ENCODE measurements around the gene CCDC187. TPM values are rescaled to one million over a fixed set of nuclear protein-coding genes. Genes with fewer than 3 reads are reported as not detected.

CCDC187 gene
- total RNA-seq, 1 experiment from 2014 or later = not detected

DNA sequence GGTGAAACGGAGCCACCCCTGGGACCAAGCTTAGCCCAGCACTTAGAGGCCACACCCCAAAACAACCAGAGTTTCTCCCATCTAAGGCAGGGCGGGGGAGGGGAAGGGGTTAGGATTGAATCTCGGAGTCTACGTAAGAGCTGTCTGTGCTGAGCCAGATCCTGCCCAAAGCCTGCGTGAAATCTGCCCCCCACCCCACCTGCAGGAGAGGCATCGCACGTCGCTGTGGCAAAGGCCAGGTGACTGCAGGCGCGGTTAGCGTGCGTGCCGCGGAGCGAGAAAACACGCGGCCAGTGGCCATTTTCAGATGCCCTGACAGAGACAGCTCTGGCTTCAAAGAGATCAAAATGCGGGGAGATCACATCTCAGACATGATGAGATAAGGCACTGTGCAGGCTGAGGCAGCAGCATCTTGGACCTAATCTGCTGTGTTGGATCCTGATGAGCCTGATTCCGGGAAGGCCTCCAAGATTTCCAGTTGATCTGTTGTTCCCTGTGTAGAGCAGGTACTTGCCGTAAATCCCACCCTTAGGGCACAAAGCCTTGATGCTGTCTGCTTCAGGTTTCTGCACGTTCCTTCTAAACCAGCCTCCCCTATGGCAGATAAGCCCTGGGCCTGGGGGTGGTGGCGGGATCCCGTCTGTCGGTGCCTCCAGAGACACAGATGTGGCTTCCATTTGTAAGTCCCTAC, 55.8 kb downstream of the CCDC187 start:
- no peak overlapping the region for H3K27ac Mint-ChIP-seq (ENCODE audit: low read depth, unreplicated experiment)
- peaks cover 18% of the 10 kb centered on the region for H3K4me1 Mint-ChIP-seq (ENCODE audit: insufficient read depth, unreplicated experiment)
- DNase-seq (ENCODE audit: unreplicated experiment) = no peak
- H3K9me3 Mint-ChIP-seq (ENCODE audit: unreplicated experiment) = no peaks in the 10 kb centered on the region
- peaks cover 7% of the 10 kb centered on the region for H3K36me3 Mint-ChIP-seq (ENCODE audit: insufficient read depth, unreplicated experiment)
- CTCF ChIA-PET = interaction anchor here (0.6 to 0.7 kb wide), 2 partner anchors 21 to 23 kb away, joined by 3 read pairs; no protein-coding TSS in a partner anchor
- intact Hi-C loops (cut with micrococcal nuclease) = no loop called here
- no peak overlapping the region for H3K4me3 Mint-ChIP-seq (ENCODE audit: unreplicated experiment)
- H3K27me3 Mint-ChIP-seq (ENCODE audit: insufficient read depth, unreplicated experiment) = no peaks in the 10 kb centered on the region
- BruUV-seq (replicated peaks) = no TSS peak
- POLR2A ChIA-PET = no interaction called here
- TF ChIP-seq, protein P1, sequence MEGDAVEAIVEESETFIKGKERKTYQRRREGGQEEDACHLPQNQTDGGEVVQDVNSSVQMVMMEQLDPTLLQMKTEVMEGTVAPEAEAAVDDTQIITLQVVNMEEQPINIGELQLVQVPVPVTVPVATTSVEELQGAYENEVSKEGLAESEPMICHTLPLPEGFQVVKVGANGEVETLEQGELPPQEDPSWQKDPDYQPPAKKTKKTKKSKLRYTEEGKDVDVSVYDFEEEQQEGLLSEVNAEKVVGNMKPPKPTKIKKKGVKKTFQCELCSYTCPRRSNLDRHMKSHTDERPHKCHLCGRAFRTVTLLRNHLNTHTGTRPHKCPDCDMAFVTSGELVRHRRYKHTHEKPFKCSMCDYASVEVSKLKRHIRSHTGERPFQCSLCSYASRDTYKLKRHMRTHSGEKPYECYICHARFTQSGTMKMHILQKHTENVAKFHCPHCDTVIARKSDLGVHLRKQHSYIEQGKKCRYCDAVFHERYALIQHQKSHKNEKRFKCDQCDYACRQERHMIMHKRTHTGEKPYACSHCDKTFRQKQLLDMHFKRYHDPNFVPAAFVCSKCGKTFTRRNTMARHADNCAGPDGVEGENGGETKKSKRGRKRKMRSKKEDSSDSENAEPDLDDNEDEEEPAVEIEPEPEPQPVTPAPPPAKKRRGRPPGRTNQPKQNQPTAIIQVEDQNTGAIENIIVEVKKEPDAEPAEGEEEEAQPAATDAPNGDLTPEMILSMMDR (IDR thresholded peaks at IDR 0.05; ENCODE audit: unreplicated experiment) = no peak

DNA sequence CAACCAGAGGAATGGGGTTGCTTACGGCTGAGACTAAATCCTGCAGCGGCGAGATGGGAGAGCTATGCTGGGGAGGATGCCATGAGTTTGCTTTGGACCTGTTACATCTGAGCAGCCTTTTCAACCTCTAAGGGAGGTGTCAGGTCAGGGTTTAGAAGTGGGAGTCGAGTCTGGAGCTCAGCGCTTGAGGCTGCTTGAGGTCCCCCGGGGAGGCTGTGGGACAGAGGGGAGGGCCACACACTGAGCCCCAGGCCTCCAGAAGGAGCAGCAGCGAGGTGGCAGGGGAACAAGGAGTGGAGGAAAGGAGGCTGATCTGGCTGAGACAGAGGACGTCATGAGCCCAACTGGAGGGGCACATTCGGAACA, 56.4 kb downstream of the CCDC187 start:
- POLR2A ChIA-PET = no interaction called here
- Mint-ChIP-seq H3K4me1 (ENCODE audit: insufficient read depth, unreplicated experiment) (peaks cover 22% of the 10 kb centered on the region), H3K4me3 (ENCODE audit: unreplicated experiment) (no peak overlapping the region), H3K27ac (ENCODE audit: low read depth, unreplicated experiment) (no peak overlapping the region), H3K27me3 (ENCODE audit: insufficient read depth, unreplicated experiment) (no peaks in the 10 kb centered on the region), H3K36me3 (ENCODE audit: insufficient read depth, unreplicated experiment) (peaks cover 7% of the 10 kb centered on the region), H3K9me3 (ENCODE audit: unreplicated experiment) (no peaks in the 10 kb centered on the region)
- intact Hi-C loops (cut with micrococcal nuclease) = no loop called here
- no TSS peak for BruUV-seq (replicated peaks)
- no peak for DNase-seq (ENCODE audit: unreplicated experiment)
- TF ChIP-seq, protein P1 (IDR thresholded peaks at IDR 0.05; ENCODE audit: unreplicated experiment) = no peak
- CTCF ChIA-PET = interaction anchor here (0.7 kb wide), 1 partner anchor 22 kb away, joined by 3 read pairs; no protein-coding TSS in a partner anchor

DNA sequence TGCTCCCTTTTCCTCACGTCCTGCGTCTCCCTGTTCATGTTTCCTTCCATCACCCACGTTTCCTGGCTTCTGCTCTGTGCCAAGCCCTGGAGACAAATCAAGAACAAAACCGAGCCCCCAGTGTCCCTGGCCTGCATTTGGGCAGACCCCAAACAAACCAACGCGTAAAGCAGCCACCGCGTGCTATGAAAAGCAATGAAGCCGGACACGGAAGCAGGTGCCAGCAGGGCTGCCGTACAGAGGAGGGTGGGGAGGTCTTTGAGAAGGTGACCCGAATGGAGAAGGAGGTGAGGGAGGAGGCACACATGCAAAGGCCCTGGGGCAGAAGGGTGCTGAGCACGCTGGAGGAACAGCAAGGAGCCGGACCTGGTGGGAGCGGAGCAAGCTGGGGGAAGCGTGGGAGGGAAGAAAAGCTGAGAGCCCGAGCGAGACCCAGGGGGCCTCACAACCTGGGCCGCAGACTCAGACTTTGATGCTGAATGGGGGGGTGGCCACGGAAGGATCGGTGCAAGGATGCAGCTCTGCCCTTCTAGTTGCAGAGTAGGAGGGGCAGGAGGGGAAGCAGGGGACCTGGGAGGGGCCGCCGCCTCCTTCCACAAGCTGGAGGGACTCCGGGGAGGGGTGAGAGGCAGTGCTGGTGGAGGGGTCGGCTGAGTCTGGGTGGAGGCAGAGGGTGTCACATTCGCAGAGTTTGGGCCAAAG, 56.9 kb downstream of the CCDC187 start:
- peaks cover 7% of the 10 kb centered on the region for H3K36me3 Mint-ChIP-seq (ENCODE audit: insufficient read depth, unreplicated experiment)
- H3K9me3 Mint-ChIP-seq (ENCODE audit: unreplicated experiment) = no peaks in the 10 kb centered on the region
- no peak overlapping the region for H3K4me3 Mint-ChIP-seq (ENCODE audit: unreplicated experiment)
- H3K27ac Mint-ChIP-seq (ENCODE audit: low read depth, unreplicated experiment) = no peak overlapping the region
- no peaks in the 10 kb centered on the region for H3K27me3 Mint-ChIP-seq (ENCODE audit: insufficient read depth, unreplicated experiment)
- intact Hi-C loops (cut with micrococcal nuclease) = no loop called here
- BruUV-seq (replicated peaks) = no TSS peak
- DNase-seq (ENCODE audit: unreplicated experiment) = no peak
- POLR2A ChIA-PET = no interaction called here
- peaks cover 22% of the 10 kb centered on the region for H3K4me1 Mint-ChIP-seq (ENCODE audit: insufficient read depth, unreplicated experiment)
- TF ChIP-seq, protein P1 (IDR thresholded peaks at IDR 0.05; ENCODE audit: unreplicated experiment) = no peak
- CTCF ChIA-PET = interaction anchor here (0.6 to 0.7 kb wide), 2 partner anchors 22 to 287 kb away, joined by 3 to 4 read pairs; no protein-coding TSS in a partner anchor

Measured in MCF 10A (cell line).